ENCODE measurements around the gene ZXDC. TPM values are rescaled to one million over a fixed set of nuclear protein-coding genes. Genes with fewer than 3 reads are reported as not detected.

The ZXDC gene
- total and polyA plus RNA-seq, 2 donors (not counting 3 experiments of a cell fraction or from before 2014, with no cell fraction given) = 15.2 to 22.6 TPM

DNA sequence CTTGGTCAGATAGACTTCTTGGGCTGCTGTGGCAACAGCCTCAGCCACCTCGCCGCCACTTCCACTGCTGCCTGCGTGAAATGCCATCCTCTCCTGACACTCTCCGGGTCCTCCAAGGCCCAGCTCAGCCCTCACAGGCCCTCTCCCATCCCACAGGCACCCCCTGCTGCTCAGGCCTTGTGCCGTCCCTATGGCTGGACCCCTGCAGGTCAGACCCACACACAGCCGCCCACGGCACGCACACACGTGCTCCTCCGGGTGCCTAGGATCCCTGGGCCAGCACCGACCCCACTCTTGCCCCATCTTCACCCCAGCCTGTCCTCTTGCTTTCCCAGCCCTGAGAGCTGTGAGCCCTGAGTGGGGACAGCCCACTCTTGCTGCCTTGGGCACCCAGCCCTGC, 61.3 kb downstream of the ZXDC start:
- no peak overlapping the region for H2AFZ ChIP-seq (ENCODE audit: low read depth, low read length)
- no TSS peak for BruUV-seq (replicated peaks)
- H3K9me1 ChIP-seq (replicated peaks; ENCODE audit: control insufficient read depth, extremely low read depth, insufficient read depth, low read length) = no peaks in the 10 kb centered on the region
- no peaks in the 10 kb centered on the region for H3K9me3 ChIP-seq (replicated peaks; ENCODE audit: control insufficient read depth, insufficient read depth, low read length)
- H3K79me2 ChIP-seq (ENCODE audit: control insufficient read depth, insufficient read depth, low read length) = no peaks in the 10 kb centered on the region
- no peak overlapping the region for H3K27ac ChIP-seq (ENCODE audit: insufficient read depth, low read depth, low read length)
- no peak overlapping the region for H3K4me2 ChIP-seq (ENCODE audit: insufficient read depth, low read length)
- no peak overlapping the region for H3K9ac ChIP-seq (replicated peaks; ENCODE audit: extremely low read depth, insufficient read depth, low read length)
- intact Hi-C loops (cut with micrococcal nuclease) (no loop called here), dilution Hi-C loops (cut with MboI; ENCODE audit: extremely low pct_ligation_motif_present, low sequenced_read_pairs) (no loop called here)
- DNase-seq (ENCODE audit: low read depth, low spot score) (no peak), FAIRE-seq (no peak)
- POLR2A ChIA-PET = no interaction called here
- TF ChIP-seq EZH2 (IDR thresholded peaks at IDR 0.05; ENCODE audit: borderline replicate concordance, low read depth, low read length, severe bottlenecking) = no peak
- no peak for TF ChIP-seq POLR2A (IDR thresholded peaks at IDR 0.05; ENCODE audit: low read depth, low read length)
- TF ChIP-seq, protein P1, sequence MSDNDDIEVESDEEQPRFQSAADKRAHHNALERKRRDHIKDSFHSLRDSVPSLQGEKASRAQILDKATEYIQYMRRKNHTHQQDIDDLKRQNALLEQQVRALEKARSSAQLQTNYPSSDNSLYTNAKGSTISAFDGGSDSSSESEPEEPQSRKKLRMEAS (IDR thresholded peaks at IDR 0.05; ENCODE audit: insufficient read depth, insufficient read length) = no peak
- no peak for TF ChIP-seq MYC (IDR thresholded peaks at IDR 0.05; ENCODE audit: low read depth, low read length)
- no peak for TF ChIP-seq POLR2AphosphoS5 (IDR thresholded peaks at IDR 0.05; ENCODE audit: insufficient read depth, low read depth, low read length)
- no peak for TF ChIP-seq FOS (IDR thresholded peaks at IDR 0.05; ENCODE audit: borderline replicate concordance, insufficient read depth, low read length)
- TF ChIP-seq, protein P2, sequence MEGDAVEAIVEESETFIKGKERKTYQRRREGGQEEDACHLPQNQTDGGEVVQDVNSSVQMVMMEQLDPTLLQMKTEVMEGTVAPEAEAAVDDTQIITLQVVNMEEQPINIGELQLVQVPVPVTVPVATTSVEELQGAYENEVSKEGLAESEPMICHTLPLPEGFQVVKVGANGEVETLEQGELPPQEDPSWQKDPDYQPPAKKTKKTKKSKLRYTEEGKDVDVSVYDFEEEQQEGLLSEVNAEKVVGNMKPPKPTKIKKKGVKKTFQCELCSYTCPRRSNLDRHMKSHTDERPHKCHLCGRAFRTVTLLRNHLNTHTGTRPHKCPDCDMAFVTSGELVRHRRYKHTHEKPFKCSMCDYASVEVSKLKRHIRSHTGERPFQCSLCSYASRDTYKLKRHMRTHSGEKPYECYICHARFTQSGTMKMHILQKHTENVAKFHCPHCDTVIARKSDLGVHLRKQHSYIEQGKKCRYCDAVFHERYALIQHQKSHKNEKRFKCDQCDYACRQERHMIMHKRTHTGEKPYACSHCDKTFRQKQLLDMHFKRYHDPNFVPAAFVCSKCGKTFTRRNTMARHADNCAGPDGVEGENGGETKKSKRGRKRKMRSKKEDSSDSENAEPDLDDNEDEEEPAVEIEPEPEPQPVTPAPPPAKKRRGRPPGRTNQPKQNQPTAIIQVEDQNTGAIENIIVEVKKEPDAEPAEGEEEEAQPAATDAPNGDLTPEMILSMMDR (IDR thresholded peaks at IDR 0.05; ENCODE audit: extremely low read depth in 1 of 2, insufficient read depth in 1 of 2, low read depth in 1 of 2, low read length in 2 of 2) = no peak
- no peak for TF ChIP-seq JUN (IDR thresholded peaks at IDR 0.05; ENCODE audit: borderline replicate concordance, insufficient read depth, insufficient read length, low read depth)
- no peak for TF ChIP-seq GATA2 (IDR thresholded peaks at IDR 0.05; ENCODE audit: insufficient read depth, insufficient read length, low read depth, low read length)
- H3K36me3 ChIP-seq (ENCODE audit: control insufficient read depth in 2 of 2, extremely low read depth in 1 of 2, insufficient read depth in 2 of 2, low read length in 2 of 2) = no peaks in the 10 kb centered on the region
- no peaks in the 10 kb centered on the region for H4K20me1 ChIP-seq (replicated peaks; ENCODE audit: control insufficient read depth, extremely low read depth, insufficient read depth, low read length)
- peaks cover 2 to 6% of the 10 kb centered on the region in 2 experiments for H3K27me3 ChIP-seq (ENCODE audit: control insufficient read depth in 2 of 2, insufficient read depth in 2 of 2, low read length in 2 of 2)
- no peak overlapping the region for H3K4me3 ChIP-seq (replicated peaks in 1 of 3; ENCODE audit: insufficient read depth in 1 of 3, low read depth in 1 of 3, low read length in 3 of 3)
- CTCF ChIA-PET = interaction anchor here (1.7 kb wide), 1 partner anchor 168 kb away, joined by 6 read pairs; no protein-coding TSS in a partner anchor
- H3K4me1 ChIP-seq (ENCODE audit: control insufficient read depth, extremely low read depth, insufficient read depth, low read length) = no peaks in the 10 kb centered on the region

All from endothelial cell of umbilical vein (primary cell).